MM.1S (cell line): ENCODE data around the gene ZP1.

Experiments
- DNase-seq: peaks from one replicate; pipeline ENCODE4 v3.0.0-alpha.2; 2015
- H2AFZ ChIP-seq: fragments of 300-600 bp; sonication (generic); 2 replicates; pipeline ENCODE4 v1.6.0; 2016; ENCODE audit warnings: antibody characterized with exemption, low read length
- H3F3A ChIP-seq: fragments of 300-600 bp; sonication (generic); 2 replicates; pipeline ENCODE4 v1.6.1; 2016; ENCODE audit warnings: mild to moderate bottlenecking, antibody characterized with exemption, low read length, moderate library complexity, mixed read lengths; ENCODE audit not compliant: insufficient read depth
- H3K27ac ChIP-seq: fragments of 300-600 bp; sonication (generic); 2 replicates; pipeline ENCODE4 v1.5.1; 2016; ENCODE audit warnings: mild to moderate bottlenecking, low read length
- H3K27me3 ChIP-seq: fragments of 300-600 bp; sonication (generic); replicated peaks from 2 replicates; pipeline ENCODE4 v1.6.0; 2016; ENCODE audit warnings: low read length; ENCODE audit not compliant: insufficient read depth
- H3K36me3 ChIP-seq: fragments of 300-600 bp; sonication (generic); replicated peaks from 2 replicates; pipeline ENCODE4 v1.6.1; 2016; ENCODE audit warnings: mild to moderate bottlenecking, low read length, mixed read lengths; ENCODE audit not compliant: insufficient read depth
- H3K4me1 ChIP-seq: fragments of 300-600 bp; sonication (generic); 2 replicates; pipeline ENCODE4 v1.6.1; 2016; ENCODE audit warnings: low read length, mixed read lengths
- H3K4me2 ChIP-seq: fragments of 300-600 bp; sonication (generic); 2 replicates; pipeline ENCODE4 v1.6.0; 2016; ENCODE audit warnings: low read depth, low read length
- H3K4me3 ChIP-seq: fragments of 300-600 bp; sonication (generic); 2 replicates; pipeline ENCODE4 v1.5.1; 2016; ENCODE audit warnings: low read length, mixed read lengths
- H3K79me2 ChIP-seq: fragments of 300-600 bp; sonication (generic); 2 replicates; pipeline ENCODE4 v1.6.1; 2016; ENCODE audit warnings: mixed run types, low read length, mixed read lengths
- H3K9ac ChIP-seq: fragments of 300-600 bp; sonication (generic); 2 replicates; pipeline ENCODE4 v1.6.1; 2016; ENCODE audit warnings: low read length, mixed read lengths
- H3K9me2 ChIP-seq: fragments of 300-600 bp; sonication (generic); replicated peaks from 2 replicates; pipeline ENCODE4 v1.6.1; 2016; ENCODE audit warnings: mild to moderate bottlenecking, low read length, mixed read lengths; ENCODE audit not compliant: insufficient read depth
- H3K9me3 ChIP-seq: fragments of 300-600 bp; sonication (generic); replicated peaks from 2 replicates; pipeline ENCODE4 v1.6.1; 2016; ENCODE audit warnings: mild to moderate bottlenecking, low read length, mixed read lengths; ENCODE audit not compliant: insufficient read depth
- H4K20me1 ChIP-seq: fragments of 300-600 bp; sonication (generic); 2 replicates; pipeline ENCODE4 v1.6.1; 2016; ENCODE audit warnings: mild to moderate bottlenecking, low read length, moderate library complexity, mixed read lengths; ENCODE audit not compliant: insufficient read depth
- EZH2 ChIP-seq: fragments of 300-600 bp; sonication (generic); optimal IDR thresholded peaks from 2 replicates; pipeline ENCODE3; 2017; ENCODE audit warnings: low read depth, mild to moderate bottlenecking, antibody characterized with exemption, low read length, mixed read lengths
- EZH2phosphoT487 ChIP-seq: fragments of 300-600 bp; sonication (generic); IDR thresholded peaks from 2 replicates; pipeline ENCODE4 v1.6.1; 2018; ENCODE audit warnings: antibody characterized with exemption, low read length
- TF ChIP-seq, protein P1 (sequence below): fragments of 300-600 bp; sonication (generic); IDR thresholded peaks from 2 replicates; pipeline ENCODE4 v1.5.1; 2016; ENCODE audit warnings: antibody characterized with exemption, low read length, mixed read lengths

The ZP1 gene

GRCh38 chr11:60858731-60859464 is 8.4 kb upstream of the ZP1 start:
- Histone ChIP-seq H3K27me3 (no peaks in the 10 kb centered on the region), H3K4me3 (no peak overlapping the region), H2AFZ (peak overlapping the region; percentile 35; the same call in 1 of the 2 replicates), H3K4me1 (peaks cover 9% of the 10 kb centered on the region; the same call in 1 of the 2 replicates), H3K9me2 (no peaks in the 10 kb centered on the region), H3F3A (peaks cover 13% of the 10 kb centered on the region), H3K79me2 (no peaks in the 10 kb centered on the region), H3K9me3 (no peaks in the 10 kb centered on the region), H3K36me3 (no peaks in the 10 kb centered on the region), H3K27ac (no peak overlapping the region), H4K20me1 (no peaks in the 10 kb centered on the region), H3K9ac (no peak overlapping the region), H3K4me2 (no peak overlapping the region)
- TF ChIP-seq EZH2 = no peak
- no peak for TF ChIP-seq EZH2phosphoT487
- TF ChIP-seq, protein P1, sequence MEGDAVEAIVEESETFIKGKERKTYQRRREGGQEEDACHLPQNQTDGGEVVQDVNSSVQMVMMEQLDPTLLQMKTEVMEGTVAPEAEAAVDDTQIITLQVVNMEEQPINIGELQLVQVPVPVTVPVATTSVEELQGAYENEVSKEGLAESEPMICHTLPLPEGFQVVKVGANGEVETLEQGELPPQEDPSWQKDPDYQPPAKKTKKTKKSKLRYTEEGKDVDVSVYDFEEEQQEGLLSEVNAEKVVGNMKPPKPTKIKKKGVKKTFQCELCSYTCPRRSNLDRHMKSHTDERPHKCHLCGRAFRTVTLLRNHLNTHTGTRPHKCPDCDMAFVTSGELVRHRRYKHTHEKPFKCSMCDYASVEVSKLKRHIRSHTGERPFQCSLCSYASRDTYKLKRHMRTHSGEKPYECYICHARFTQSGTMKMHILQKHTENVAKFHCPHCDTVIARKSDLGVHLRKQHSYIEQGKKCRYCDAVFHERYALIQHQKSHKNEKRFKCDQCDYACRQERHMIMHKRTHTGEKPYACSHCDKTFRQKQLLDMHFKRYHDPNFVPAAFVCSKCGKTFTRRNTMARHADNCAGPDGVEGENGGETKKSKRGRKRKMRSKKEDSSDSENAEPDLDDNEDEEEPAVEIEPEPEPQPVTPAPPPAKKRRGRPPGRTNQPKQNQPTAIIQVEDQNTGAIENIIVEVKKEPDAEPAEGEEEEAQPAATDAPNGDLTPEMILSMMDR = no peak
- no peak for DNase-seq

DNA sequence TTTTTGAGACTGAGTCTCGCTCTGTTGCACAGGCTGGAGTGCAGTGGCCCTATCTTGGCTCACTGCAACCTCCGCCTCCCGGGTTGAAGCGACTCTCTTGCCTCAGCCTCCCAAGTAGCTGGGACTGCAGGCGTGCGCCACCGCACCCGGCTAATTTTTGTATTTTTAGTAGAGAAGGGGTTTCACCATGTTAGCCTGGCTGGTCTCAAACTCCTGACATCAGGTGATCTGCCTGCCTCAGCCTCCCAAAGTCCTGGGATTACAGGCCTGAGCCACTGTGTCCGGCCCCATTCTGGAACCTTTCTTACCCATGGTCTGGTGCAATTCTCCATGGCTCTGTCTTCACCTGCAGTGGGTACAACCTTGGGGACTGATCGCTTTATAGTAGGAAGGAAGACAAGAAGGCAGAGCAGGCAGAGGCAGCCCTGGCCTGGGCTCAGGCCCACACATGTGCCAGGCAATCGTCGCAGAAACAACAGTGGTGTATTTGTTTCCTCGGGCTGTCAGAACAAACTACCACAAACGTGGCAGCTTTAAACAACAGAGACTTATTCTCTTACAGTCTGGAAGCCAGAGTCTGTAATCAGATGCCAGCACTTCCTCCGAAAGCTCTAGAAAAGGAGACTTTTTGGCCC is 7.6 kb upstream of the ZP1 start:
- peaks cover 9% of the 10 kb centered on the region; the same call in 1 of the 2 replicates for H3K4me1 ChIP-seq
- H3K4me2 ChIP-seq = no peak overlapping the region
- no peaks in the 10 kb centered on the region for H3K27me3 ChIP-seq
- DNase-seq = no peak
- H3K9me3 ChIP-seq = no peaks in the 10 kb centered on the region
- no peak overlapping the region for H2AFZ ChIP-seq
- H3K79me2 ChIP-seq = no peaks in the 10 kb centered on the region
- no peak overlapping the region for H3K9ac ChIP-seq
- TF ChIP-seq, protein P1 = no peak
- no peak for TF ChIP-seq EZH2phosphoT487
- TF ChIP-seq EZH2 = no peak
- H4K20me1 ChIP-seq = no peaks in the 10 kb centered on the region
- no peaks in the 10 kb centered on the region for H3K36me3 ChIP-seq
- H3K9me2 ChIP-seq = no peaks in the 10 kb centered on the region
- H3K4me3 ChIP-seq = no peak overlapping the region
- H3K27ac ChIP-seq = no peak overlapping the region
- 0 out of 2 replicates have a peak, but pooled peaks cover 6% of the 10 kb centered on the region for H3F3A ChIP-seq

DNA sequence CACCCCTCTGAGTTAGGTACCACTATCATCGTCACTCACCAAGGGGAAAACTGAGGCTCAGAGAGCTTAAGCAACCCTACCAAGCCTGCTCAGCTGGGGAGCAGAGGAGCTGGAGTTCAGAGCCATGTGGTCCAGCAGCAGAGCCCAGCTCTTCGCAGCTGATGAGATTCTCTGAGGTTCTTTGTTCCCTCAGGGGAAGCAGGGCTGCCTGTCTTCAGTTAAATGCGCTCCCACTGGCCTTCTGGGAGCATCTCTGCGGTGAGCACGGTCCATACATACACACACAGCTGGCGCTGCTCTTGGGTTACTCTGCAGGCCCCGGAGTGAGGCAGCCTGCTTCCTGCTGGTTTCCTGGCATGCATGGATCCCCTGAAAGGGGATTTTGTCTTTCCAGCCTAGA is 6.4 kb upstream of the ZP1 start:
- Histone ChIP-seq H2AFZ (no peak overlapping the region), H4K20me1 (no peaks in the 10 kb centered on the region), H3K4me3 (no peak overlapping the region), H3K27me3 (no peaks in the 10 kb centered on the region), H3K9me3 (no peaks in the 10 kb centered on the region), H3K27ac (no peak overlapping the region), H3K79me2 (no peaks in the 10 kb centered on the region), H3F3A (no peaks in the 10 kb centered on the region), H3K36me3 (no peaks in the 10 kb centered on the region), H3K9ac (no peak overlapping the region), H3K4me2 (no peak overlapping the region), H3K4me1 (peaks cover 18% of the 10 kb centered on the region), H3K9me2 (no peaks in the 10 kb centered on the region)
- TF ChIP-seq EZH2 = no peak
- TF ChIP-seq, protein P1 = no peak
- TF ChIP-seq EZH2phosphoT487 = no peak
- no peak for DNase-seq
